Fibroblast of skin of abdomen (primary cell): ENCODE data around the gene UBE2G1.
"Not testable (repeated sequence)": the region's sequence is repeated elsewhere in the genome, so short reads cannot be mapped to it uniquely, and the experiment has no call there.

ENCODE experiments used
- DNase-seq: peaks from one replicate; pipeline ENCODE4 v3.0.0-alpha.2; 2013

Gene UBE2G1

DNA sequence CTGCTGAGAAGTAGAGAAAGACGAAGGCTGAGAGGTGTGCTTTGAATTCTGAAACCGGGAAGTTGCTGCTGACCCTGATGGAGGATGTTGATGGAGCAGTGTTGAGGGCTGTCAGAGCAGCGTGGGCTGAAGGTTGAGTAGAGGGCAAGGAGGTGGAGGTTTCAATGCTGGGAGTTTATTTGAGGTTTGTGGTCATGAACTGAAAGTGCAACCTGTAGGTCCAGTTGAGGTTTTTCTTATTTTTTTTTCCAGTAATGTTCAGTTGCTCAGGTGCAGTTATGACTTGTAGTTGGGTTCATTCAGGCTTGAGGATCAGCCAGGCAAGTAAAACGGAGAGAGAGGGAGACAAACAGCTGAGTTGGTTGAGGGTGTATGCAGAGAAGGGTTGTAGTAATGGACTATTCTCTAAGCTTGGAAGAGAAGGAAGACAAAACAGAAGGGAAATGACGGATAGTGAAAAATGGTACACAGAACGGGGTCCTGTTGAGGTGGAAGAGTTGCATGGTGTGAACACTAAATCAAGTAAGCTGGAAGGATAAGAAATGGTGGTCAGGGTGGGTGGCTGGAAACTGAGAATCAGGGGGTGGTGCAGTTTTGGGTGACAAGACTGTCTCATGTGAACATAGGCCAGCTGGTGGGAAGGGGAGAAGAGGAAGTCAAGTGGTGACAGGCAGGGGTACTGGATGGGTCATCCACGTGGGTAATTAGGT is 8.7 kb upstream of the UBE2G1 start:
- DNase-seq, result no peak

GRCh38 chr17:4369557-4370230 is 3.2 kb upstream of the UBE2G1 start:
- DNase-seq, result no peak

- no peak for DNase-seq
These were observed 1.9 kb upstream of the UBE2G1 start for GRCh38 chr17:4368341-4368740.

GRCh38 chr17:4367177-4367576 is 702 bp upstream of the UBE2G1 start:
- not testable (repeated sequence) for DNase-seq

DNA sequence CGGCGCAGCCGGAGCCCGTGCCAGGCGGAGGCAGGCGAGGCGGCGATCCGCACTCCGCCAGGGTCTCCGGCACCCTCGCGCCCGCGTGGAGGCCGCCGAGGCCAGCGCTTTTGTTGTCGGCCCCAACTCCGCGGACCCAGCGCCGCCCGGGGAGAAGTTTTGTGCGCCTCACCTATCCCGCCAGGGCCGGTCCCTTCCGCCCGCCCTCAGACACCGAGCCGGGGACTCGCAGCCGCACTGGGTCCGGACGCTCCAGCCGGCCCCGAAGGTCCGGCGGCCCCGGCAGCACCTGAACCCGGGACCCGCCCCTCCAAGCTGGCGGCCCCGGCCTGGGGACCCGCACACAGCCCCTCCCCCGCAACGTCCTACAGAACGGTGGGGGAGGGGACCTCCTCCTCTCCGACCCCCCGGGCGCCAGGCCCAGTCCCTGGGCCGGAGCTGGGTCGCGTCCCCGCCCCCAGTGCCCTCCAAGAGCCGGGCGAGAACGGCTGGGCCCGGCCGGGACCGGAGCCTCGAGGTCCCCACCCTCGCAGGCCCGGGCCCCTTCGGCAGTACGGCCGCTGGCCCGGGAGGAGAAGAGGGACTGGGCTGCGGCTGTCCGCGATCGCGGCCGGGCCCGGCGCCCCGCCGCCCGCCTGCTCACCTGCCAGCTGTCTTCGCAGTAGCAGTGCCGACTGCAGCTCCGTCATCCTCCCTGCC is 698 bp downstream of the UBE2G1 start:
- no peak for DNase-seq

DNA sequence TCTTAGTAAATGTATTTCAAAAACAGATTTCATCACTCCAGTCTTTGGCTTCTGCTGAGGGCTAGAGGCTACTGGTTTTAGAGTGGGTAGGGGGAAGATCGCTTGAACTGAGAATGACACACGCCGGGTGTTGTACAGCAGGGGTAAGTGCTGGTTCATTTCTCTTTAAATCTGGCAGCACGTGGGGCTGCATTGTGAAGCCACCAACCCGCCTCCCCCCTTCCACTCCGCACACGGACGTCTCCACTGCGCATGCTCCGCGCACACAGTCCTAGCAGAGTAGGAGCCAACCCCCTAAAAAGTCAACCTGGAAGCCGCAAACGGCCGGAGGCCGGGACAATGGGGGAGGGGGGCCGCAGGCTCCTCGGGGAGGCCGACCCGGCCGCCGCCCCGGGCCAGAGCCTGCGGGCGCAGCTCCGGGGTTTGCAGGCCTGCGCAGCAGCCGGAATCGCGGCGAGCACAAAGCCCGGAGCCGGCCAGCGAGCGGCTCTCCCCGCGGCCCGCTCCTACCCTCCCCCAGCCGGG is 1.3 kb downstream of the UBE2G1 start:
- peak; percentile 93 for DNase-seq

GRCh38 chr17:4364622-4365041 is 1.8 kb downstream of the UBE2G1 start:
- no peak for DNase-seq

DNA sequence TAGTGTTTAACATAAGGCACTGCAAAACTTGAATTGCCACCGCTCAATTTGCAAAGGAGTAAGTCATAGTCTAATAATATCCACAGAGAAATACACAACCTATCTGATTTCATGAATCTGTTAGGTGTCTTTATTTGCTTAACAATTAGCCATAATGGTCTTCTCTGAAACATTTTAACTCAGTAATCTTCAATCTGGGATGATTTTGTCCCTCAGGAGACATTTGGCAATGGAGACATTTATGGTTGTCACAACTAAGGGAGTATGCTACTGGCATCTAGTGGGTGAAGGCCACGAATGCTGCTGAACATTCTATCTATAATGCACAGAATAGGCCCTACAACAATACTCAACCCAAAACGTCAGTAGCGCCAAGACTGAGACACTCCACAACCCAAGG is 4.3 kb downstream of the UBE2G1 start:
- DNase-seq, result no peak

DNA sequence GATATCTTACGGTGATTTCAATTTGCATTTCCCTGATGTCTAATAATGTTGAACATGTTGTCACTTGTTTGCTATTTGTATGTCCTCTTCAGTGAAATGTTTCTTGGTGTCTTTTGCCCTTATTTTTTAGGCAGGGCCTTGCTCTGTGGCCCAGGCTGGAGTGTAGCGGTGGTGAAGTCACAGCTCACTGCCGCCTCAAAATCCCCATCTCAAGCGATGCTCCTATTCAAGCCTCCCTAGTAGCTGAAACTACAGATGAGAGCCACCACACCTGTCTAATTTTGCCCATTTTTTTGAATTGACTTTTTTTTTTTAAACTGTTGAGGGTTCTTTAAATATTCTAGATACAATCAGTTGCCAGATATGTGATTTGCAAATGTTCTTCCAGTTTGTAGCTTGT is 8.3 kb downstream of the UBE2G1 start:
- no peak for DNase-seq

GRCh38 chr17:4357671-4358070 is 8.8 kb downstream of the UBE2G1 start:
- no peak for DNase-seq

DNA sequence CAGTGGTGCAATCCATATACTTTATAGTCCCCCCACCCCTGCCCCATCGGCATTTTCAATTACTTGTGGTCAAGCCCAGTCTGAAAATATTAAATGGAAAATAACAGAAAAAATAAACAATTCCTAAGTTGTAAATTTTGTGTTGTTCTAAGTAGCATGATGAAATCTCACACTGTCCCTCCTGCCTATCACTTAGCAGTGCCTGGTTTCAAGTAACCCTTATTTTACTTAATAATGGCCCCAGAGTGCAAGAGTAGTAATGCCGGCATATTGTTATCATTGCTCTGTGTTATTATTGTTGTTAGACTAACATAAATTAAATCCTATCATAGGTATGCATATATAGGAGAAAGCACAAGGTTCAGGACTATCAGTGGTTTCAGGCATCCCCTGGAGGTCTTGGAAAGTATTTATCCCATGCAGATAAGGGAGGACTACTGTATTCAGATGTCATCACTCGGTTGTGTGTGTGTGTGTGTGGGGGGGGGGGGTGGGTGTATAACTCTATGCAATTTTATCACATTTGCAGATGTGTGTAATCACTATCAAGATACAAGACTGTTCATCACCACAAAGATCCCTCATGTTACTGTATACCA is 9.3 kb downstream of the UBE2G1 start:
- DNase-seq, result no peak

DNA sequence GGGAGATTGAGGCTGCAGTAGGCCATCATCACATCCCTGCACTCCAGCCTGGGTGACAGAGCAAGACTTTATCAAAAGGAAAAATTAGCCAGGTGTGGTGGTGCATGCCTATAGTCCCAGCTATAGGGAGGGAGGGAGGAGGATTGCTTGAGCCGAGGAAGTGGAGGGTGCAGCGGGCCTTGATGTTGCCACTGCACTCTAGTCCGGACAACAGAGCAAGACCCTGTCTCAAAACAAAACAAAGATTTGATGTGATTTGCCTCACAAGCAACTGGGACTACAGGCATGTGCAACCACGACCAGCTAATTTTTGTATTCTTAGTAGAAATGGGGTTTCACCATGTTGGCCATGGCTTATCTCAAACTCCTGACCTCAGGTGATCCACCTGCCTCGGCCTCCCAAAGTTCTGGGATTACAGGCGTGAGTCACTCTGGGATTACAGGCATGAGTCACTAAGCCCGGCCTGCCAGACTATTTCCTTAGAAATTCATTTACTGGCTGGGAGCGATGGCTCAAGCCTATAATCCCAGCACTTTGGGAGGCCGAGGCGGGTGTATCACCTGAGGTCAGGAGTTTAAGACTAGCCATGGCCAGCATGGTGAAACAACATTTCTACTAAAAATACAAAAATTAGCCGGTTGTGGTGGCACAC is 11.5 kb downstream of the UBE2G1 start:
- DNase-seq, result no peak

- DNase-seq, result no peak
These were observed 12.3 kb downstream of the UBE2G1 start for GRCh38 chr17:4354206-4354605.

GRCh38 chr17:4350214-4350613 is 16.3 kb downstream of the UBE2G1 start:
- not testable (repeated sequence) for DNase-seq

DNA sequence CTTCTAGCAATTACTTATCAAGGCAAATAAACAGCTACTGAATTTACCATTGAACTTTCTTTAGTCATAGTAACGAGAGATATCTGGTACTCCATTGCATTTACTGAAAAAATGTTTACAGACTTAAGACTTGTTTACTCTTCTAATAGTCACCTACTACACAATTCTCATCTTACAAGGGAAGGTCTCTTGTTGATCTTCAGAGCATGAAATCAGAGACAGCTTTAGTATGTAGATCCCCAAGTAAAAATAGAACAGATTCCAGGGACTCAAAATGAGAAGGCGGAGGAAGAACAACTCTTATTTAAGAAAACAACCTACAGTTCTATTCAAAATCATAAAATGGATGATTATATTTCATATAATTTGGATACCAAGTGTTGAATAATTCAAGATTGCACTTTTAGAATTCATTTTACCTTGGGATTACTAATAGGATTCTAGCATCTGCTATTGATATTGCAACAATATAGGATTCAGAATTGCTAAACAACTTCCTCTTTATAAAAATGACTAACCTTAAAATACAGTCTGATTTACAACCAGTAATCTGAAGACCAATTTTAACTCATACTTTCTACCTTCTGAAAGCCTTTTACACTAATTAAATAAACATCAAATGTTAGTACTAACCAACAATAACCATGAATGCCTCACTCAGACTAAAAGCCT is 20.8 kb downstream of the UBE2G1 start:
- no peak for DNase-seq

DNA sequence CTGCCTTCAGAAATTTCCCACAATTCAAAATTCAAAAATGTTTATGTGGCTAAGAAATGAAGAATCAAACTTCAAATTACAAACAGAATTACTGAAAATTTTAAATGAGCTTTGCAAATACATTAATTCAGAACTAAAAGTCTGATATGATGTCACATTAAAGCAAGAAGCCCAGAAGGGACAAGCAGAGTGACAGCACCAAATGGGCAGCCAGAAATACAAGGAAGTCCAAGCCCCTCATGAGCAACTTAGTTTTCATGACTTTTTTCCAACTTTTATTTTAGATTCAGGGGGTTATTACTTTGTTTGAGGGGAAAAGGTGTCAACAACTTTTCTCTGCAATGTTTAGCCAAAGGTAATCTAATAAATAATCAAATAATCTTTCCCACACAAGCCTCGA is 21.5 kb downstream of the UBE2G1 start:
- DNase-seq, result no peak

DNA sequence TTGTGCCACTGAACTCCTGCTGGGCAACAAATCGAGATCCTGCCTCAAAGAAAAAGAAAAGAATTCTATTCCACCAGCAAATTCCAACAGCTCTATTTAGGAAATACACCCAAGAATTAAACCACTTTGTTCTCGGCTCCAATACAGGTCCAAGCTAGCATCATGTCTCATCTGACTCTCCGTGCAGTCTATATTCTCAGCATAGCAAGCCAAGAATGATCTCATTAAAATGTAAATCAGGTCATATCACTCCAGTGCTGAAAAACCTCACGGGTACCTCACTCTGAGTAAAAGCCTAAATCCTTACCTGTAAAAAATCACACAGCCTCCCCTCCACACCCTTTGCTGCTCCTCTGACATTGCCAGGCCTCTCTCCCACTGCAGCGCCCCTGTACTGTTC is 23.9 kb downstream of the UBE2G1 start:
- DNase-seq, result no peak

GRCh38 chr17:4341616-4341977 is 24.9 kb downstream of the UBE2G1 start:
- no peak for DNase-seq

DNA sequence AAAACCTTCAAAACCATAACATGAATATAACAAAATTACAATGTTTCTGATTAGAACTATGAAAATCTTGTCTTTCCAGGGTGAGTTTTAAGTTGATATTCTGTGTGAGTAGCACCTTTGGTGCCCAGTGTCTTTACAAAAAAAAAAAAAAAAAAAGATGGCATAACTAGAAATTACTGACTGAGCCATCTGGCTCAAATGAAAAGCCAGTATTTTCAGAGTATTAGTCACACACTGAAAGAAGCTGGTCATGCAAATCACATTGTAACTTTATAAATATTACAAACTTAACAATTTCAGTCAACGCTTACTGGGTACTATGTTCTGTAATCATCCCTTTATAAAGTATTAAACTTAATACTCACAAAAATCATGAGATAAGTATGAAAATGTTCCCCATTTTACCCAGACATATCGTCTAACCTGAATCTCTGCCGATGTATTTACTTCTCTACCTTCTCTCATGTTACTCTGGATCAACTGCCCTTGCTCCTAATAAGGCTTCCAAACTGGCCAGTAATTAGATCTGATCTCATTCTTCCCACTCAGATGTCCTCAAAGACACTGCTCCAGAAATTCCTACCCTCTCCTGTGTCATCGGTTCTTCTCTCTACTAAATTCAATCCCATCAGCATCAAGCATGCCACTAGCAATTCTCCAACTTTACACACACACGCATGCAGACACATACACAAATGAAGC is 25.4 kb downstream of the UBE2G1 start:
- no peak for DNase-seq

GRCh38 chr17:4334776-4335584 is 31.5 kb downstream of the UBE2G1 start:
- no peak for DNase-seq

- DNase-seq, result no peak
These were observed 32.1 kb downstream of the UBE2G1 start for GRCh38 chr17:4334332-4334731.
